OCI-LY1 (cell line): Measurements from ENCODE around the gene BHLHE23.

ENCODE experiments used
- CTCF ChIP-seq: fragments of 200-600 bp; sonication (generic), shearing (Covaris generic); IDR thresholded peaks from 2 replicates; pipeline ENCODE4 v1.5.1; 2017; ENCODE audit warnings: mild to moderate bottlenecking, antibody characterized with exemption, low read length, moderate library complexity, mixed read lengths
- EZH2 ChIP-seq: fragments of 200-600 bp; sonication (generic), shearing (Covaris generic); IDR thresholded peaks from 2 replicates; pipeline ENCODE4 v1.8.0; 2017; ENCODE audit warnings: borderline replicate concordance, mixed run types, mild to moderate bottlenecking, antibody characterized with exemption, low read length, moderate library complexity, mixed read lengths

GRCh38 chr20:62966212-62967148 is 40.3 kb downstream of the BHLHE23 start:
- TF ChIP-seq CTCF, result no peak
- TF ChIP-seq EZH2, result no peak
